Coronary artery (tissue), 2 donors: ENCODE results near the gene L3MBTL1.
A peak's percentile ranks its signal among the peaks of the same experiment; 100 is the strongest.

Experiments used
- DNase-seq: peaks from one replicate; pipeline ENCODE4 v3.0.0-alpha.2; 2017; ENCODE audit warnings: low spot score
- H3K27ac ChIP-seq, 2 donors: fragments of 200-600 bp; sonication (generic); one replicate each; pipeline ENCODE4 v1.5.1; 2016 to 2019
- H3K4me3 ChIP-seq: fragments of 200-600 bp; sonication (generic); 2 replicates; pipeline ENCODE4 v1.5.1; 2016; ENCODE audit warnings: mild to moderate bottlenecking, moderate library complexity
- CTCF ChIP-seq: fragments of 200-600 bp; sonication (generic); IDR thresholded peaks from one replicate; pipeline ENCODE4 v1.5.1; 2019; ENCODE audit warnings: antibody characterized with exemption

The L3MBTL1 gene

DNA sequence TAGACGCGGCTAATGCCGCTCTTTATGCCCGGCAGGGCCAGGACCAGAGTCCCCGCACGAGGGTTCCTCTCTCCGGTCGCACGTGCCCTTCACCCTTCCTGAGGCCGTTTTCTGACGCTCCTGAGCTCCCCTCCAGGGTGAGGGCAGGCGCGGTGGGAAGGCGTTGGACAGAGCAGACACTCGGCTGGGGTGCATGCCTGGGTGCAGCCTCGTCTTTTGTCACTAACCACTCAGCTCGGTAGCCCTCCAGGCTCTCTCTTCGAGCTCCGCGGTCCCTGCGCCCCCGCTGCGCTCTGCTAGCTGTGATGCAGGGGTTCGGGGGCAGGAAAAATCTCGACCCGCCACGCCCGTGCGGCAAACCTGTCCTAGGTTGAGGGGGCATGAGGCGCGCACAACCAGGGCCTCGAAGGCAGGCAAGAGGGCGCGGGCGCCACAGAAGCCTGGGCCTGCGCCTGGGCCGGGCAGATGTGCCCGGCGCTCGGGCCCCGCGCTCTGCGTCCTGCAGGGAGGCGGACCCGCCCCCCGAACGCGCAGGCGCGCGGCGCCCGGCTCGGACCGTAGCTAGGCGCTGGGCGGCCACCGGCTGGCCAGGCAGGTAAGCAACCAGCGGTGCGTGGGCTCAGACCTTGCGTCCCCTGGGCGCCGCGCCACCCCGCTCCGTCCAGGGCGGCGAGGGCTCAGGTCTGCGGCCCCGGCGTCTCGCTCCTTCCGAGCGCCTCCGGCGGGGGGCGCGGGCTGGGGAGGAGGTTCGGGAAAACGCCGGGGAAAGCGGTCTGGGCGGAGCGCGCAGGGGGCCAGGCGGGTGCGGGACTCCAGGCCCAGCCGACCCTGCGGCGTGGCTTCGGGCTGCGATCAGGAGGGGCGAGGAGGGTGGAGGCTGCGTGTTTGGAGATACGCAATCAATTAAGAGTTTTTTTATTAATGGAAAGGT lies at the start of gene L3MBTL1:
L3MBTL1 (plus strand) TSS at position 548 of the 931 bp plus-strand sequence. CDS start 5,807 bp downstream, outside the sequence.
- no peak for DNase-seq

DNA sequence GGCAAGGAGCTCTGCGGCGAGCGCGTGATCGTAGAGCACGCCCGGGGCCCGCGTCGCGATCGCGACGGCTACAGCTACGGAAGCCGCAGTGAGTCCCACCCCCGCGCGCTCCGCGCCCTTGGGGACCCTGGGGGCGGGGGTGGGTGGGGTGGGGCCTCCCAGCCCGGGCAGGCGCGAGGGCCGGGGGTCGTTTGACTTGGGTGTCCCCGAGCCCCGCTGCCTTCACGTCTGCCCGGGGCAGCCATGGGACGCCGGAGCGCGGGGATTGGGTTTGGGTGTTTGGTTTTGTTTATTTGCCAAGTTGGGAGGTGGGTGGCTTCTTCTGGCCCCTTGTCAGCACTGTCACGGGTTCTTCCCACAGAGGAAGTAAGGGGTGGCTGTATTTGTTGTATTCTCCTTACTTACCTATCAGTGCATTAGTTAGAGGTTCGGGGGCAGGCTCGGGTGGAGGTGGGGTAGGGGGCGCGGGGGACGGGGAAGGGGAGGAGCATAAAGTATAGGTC lies 49.0 kb upstream of the L3MBTL1 start:
- DNase-seq = no peak
- TF ChIP-seq CTCF = no peak

More for the DNA sequence above, at the start of gene L3MBTL1:
- no peak for TF ChIP-seq CTCF
- H3K4me3 ChIP-seq = peak within 1 kb of the TSS; percentile 79
- H3K27ac ChIP-seq = no peak within 1 kb of the TSS

GRCh38 chr20:43459022-43459942 lies 48.2 kb upstream of the L3MBTL1 start:
- no peak for TF ChIP-seq CTCF
- DNase-seq = peak; percentile 61
- Histone ChIP-seq H3K4me3 (peak overlapping the region; percentile 93), H3K27ac (peak overlapping the region; percentile 99 to 100)

More for the DNA sequence above, 49.0 kb upstream of the L3MBTL1 start:
- H3K27ac ChIP-seq = peak overlapping the region; percentile 99 to 100
- H3K4me3 ChIP-seq = peak overlapping the region; percentile 93

- DNase-seq = peak; percentile 28
- Histone ChIP-seq H3K4me3 (no peak overlapping the region), H3K27ac (no peak overlapping the region)
- TF ChIP-seq CTCF = no peak
These were observed 47.2 kb upstream of the L3MBTL1 start for GRCh38 chr20:43460172-43460829.

GRCh38 chr20:43460830-43461200 lies 46.7 kb upstream of the L3MBTL1 start:
- TF ChIP-seq CTCF = no peak

DNA sequence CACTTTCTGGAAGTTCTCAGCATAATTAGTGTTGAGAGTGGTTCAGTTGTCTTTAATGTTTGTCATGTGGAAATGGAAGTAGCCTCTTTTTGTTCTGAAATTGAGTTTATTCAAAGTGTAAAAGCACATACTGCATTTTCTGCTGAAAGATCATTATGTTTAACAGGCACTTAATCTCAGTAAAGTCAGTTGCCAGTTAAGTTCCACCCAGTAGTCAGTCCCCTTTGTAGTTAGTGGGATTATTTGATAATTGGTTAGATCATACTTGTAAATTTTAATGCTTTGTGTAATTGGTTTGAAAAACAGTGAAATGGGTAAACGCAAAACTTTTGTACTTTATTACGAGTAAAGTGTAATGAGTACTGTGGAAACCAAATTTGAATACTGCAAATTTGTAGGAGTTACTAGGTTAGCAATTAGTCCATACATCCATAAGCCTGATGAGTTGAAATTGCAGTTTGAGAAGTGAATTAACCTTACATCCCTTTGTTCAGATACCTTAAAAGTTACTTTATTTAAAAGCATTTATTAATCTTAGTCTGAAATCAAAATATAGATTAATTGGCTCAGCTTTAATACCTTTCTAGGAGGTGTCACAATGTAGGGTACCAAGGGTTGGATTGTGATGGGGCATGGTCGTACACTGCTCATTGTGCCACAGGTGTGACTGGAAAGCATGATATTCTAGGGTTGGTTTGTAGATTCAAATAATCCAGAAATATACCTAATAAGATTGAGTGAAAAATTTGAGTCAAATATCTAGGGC lies 45.4 kb upstream of the L3MBTL1 start:
- H3K4me3 ChIP-seq = no peak overlapping the region
- H3K27ac ChIP-seq = no peak overlapping the region
- TF ChIP-seq CTCF = no peak
- DNase-seq = no peak

More at GRCh38 chr20:43460830-43461200, 46.7 kb upstream of the L3MBTL1 start:
- H3K27ac ChIP-seq = no peak overlapping the region
- H3K4me3 ChIP-seq = no peak overlapping the region
- peak; percentile 38 for DNase-seq
